ENCODE results near the gene PLIN3. TPM values are rescaled to one million over a fixed set of nuclear protein-coding genes. Genes with fewer than 3 reads are reported as not detected.

Gene PLIN3
- total and polyA plus RNA-seq, 2 experiments from 2014 or later = 38.0 to 59.9 TPM

DNA sequence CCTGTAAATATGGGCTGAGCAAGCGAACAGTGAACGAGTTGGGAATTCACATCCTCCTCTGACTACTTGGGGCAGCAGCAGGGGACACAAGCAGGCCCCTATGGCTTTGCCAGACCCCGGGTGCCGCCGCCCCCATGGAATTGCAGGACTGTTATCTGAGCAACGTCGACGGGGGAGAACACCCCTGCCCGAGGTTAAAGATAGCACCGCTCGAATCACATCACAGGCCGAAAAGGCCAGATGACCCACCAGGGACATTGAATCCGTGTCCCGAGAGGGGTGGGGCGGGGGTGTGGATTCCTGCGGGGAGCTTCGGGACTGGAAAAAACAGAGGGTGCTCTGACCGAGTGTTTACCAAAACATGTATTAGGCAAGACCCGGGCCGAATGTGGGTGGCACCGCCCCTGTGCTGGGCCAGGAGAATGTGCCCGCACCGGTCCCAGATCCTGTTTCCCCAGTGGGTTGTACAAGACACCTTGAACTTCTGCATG lies 66.8 kb downstream of the PLIN3 start:
- peaks cover 7% of the 10 kb centered on the region; the same call in 1 of the 3 replicates for H3K9me3 Mint-ChIP-seq
- no peaks in the 10 kb centered on the region for H3K36me3 ChIP-seq (ENCODE audit: insufficient read depth)
- TF ChIP-seq JUNB (IDR thresholded peaks at IDR 0.05; ENCODE audit: unreplicated experiment) = no peak
- TF ChIP-seq ZNF331 (CRISPR knock-in tag; IDR thresholded peaks at IDR 0.05; ENCODE audit: low read depth) = no peak
- TF ChIP-seq STAT1 (IDR thresholded peaks at IDR 0.05; ENCODE audit: unreplicated experiment) = no peak
- no peak for TF ChIP-seq EZH2phosphoT487 (IDR thresholded peaks at IDR 0.05; ENCODE audit: unreplicated experiment)
- no peak for TF ChIP-seq POLR2AphosphoS5 (IDR thresholded peaks at IDR 0.05; ENCODE audit: low read depth)
- TF ChIP-seq, protein P1, sequence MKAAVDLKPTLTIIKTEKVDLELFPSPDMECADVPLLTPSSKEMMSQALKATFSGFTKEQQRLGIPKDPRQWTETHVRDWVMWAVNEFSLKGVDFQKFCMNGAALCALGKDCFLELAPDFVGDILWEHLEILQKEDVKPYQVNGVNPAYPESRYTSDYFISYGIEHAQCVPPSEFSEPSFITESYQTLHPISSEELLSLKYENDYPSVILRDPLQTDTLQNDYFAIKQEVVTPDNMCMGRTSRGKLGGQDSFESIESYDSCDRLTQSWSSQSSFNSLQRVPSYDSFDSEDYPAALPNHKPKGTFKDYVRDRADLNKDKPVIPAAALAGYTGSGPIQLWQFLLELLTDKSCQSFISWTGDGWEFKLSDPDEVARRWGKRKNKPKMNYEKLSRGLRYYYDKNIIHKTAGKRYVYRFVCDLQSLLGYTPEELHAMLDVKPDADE (IDR thresholded peaks at IDR 0.05) = no peak
- ATAC-seq = no peak
- H3K27ac Mint-ChIP-seq = no peak overlapping the region
- no peak overlapping the region for H3K4me3 ChIP-seq
- DNase-seq (ENCODE audit: low spot score) = no peak
- peaks cover 33% of the 10 kb centered on the region for H3K36me3 Mint-ChIP-seq (ENCODE audit: low read depth)
- H3K27ac ChIP-seq (ENCODE audit: low read depth) = no peak overlapping the region
- H3K4me2 ChIP-seq = no peak overlapping the region
- H3K27me3 Mint-ChIP-seq (ENCODE audit: insufficient read depth, low read depth, poor library complexity) = peaks cover 8% of the 10 kb centered on the region
- H4K20me1 ChIP-seq (replicated peaks; ENCODE audit: insufficient read depth) = no peaks in the 10 kb centered on the region
- peaks cover 7% of the 10 kb centered on the region; the same call in 1 of the 2 replicates for H3K79me2 ChIP-seq (replicated peaks; ENCODE audit: insufficient read depth)
- no peaks in the 10 kb centered on the region for H3F3A ChIP-seq (replicated peaks; ENCODE audit: low read depth)
- H3K4me1 Mint-ChIP-seq = no peaks in the 10 kb centered on the region
- H3K4me1 ChIP-seq (ENCODE audit: insufficient read depth) = no peaks in the 10 kb centered on the region
- H3K4me3 Mint-ChIP-seq = no peak overlapping the region
- H2AFZ ChIP-seq = no peak overlapping the region
- H3K27me3 ChIP-seq (ENCODE audit: insufficient read depth) = no peaks in the 10 kb centered on the region
- no peaks in the 10 kb centered on the region for H3K9me2 ChIP-seq (ENCODE audit: insufficient read depth)

DNA sequence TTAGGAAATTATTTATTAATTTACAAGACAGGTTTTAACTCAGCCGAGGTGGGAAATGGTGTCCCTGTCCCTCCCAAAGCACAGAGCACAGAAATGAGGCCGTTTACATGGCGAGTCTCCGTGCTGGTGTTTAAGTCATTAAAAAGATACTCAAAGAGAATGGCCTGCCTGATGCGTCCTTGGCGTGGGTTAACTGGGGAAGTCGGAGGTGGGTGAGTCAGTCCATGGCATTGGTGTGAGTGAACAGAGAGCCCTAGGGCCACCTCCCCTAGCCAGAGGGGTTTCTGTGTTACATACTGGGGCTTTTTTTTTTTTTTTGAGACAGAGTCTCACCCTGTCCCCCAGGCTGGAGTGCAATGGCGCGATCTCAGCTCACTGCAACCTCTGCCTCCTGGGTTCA lies 72.1 kb downstream of the PLIN3 start:
- peaks cover 7% of the 10 kb centered on the region; the same call in 1 of the 3 replicates for H3K9me3 Mint-ChIP-seq
- H3K27me3 Mint-ChIP-seq (ENCODE audit: insufficient read depth, low read depth, poor library complexity) = peaks cover 14% of the 10 kb centered on the region
- DNase-seq (ENCODE audit: low spot score) = no peak
- no peaks in the 10 kb centered on the region for H4K20me1 ChIP-seq (replicated peaks; ENCODE audit: insufficient read depth)
- H3K79me2 ChIP-seq (replicated peaks; ENCODE audit: insufficient read depth) = peaks cover 35% of the 10 kb centered on the region
- TF ChIP-seq POLR2AphosphoS5 (IDR thresholded peaks at IDR 0.05; ENCODE audit: low read depth) (no peak), JUNB (IDR thresholded peaks at IDR 0.05; ENCODE audit: unreplicated experiment) (no peak), ZNF114 (CRISPR knock-in tag; IDR thresholded peaks at IDR 0.05) (no peak), ZNF331 (CRISPR knock-in tag; IDR thresholded peaks at IDR 0.05; ENCODE audit: low read depth) (no peak), CREB1 (CRISPR knock-in tag; IDR thresholded peaks at IDR 0.05; ENCODE audit: low read depth) (no peak), STAT1 (IDR thresholded peaks at IDR 0.05; ENCODE audit: unreplicated experiment) (no peak)
- TF ChIP-seq, protein P2, sequence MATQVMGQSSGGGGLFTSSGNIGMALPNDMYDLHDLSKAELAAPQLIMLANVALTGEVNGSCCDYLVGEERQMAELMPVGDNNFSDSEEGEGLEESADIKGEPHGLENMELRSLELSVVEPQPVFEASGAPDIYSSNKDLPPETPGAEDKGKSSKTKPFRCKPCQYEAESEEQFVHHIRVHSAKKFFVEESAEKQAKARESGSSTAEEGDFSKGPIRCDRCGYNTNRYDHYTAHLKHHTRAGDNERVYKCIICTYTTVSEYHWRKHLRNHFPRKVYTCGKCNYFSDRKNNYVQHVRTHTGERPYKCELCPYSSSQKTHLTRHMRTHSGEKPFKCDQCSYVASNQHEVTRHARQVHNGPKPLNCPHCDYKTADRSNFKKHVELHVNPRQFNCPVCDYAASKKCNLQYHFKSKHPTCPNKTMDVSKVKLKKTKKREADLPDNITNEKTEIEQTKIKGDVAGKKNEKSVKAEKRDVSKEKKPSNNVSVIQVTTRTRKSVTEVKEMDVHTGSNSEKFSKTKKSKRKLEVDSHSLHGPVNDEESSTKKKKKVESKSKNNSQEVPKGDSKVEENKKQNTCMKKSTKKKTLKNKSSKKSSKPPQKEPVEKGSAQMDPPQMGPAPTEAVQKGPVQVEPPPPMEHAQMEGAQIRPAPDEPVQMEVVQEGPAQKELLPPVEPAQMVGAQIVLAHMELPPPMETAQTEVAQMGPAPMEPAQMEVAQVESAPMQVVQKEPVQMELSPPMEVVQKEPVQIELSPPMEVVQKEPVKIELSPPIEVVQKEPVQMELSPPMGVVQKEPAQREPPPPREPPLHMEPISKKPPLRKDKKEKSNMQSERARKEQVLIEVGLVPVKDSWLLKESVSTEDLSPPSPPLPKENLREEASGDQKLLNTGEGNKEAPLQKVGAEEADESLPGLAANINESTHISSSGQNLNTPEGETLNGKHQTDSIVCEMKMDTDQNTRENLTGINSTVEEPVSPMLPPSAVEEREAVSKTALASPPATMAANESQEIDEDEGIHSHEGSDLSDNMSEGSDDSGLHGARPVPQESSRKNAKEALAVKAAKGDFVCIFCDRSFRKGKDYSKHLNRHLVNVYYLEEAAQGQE (IDR thresholded peaks at IDR 0.05; ENCODE audit: unreplicated experiment) = no peak
- TF ChIP-seq, protein P3, sequence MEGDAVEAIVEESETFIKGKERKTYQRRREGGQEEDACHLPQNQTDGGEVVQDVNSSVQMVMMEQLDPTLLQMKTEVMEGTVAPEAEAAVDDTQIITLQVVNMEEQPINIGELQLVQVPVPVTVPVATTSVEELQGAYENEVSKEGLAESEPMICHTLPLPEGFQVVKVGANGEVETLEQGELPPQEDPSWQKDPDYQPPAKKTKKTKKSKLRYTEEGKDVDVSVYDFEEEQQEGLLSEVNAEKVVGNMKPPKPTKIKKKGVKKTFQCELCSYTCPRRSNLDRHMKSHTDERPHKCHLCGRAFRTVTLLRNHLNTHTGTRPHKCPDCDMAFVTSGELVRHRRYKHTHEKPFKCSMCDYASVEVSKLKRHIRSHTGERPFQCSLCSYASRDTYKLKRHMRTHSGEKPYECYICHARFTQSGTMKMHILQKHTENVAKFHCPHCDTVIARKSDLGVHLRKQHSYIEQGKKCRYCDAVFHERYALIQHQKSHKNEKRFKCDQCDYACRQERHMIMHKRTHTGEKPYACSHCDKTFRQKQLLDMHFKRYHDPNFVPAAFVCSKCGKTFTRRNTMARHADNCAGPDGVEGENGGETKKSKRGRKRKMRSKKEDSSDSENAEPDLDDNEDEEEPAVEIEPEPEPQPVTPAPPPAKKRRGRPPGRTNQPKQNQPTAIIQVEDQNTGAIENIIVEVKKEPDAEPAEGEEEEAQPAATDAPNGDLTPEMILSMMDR (conservative IDR thresholded peaks at IDR 0.05; ENCODE audit: low read depth in 2 of 2) = no peak
- TF ChIP-seq, protein P1 (IDR thresholded peaks at IDR 0.05) = no peak
- no peak overlapping the region for H3K27ac ChIP-seq (ENCODE audit: low read depth)
- H3K4me2 ChIP-seq = no peak overlapping the region
- H3K36me3 ChIP-seq (ENCODE audit: insufficient read depth) = no peaks in the 10 kb centered on the region
- no peaks in the 10 kb centered on the region for H3K27me3 ChIP-seq (ENCODE audit: insufficient read depth)
- H3K9me2 ChIP-seq (ENCODE audit: insufficient read depth) = no peaks in the 10 kb centered on the region
- peaks cover 3% of the 10 kb centered on the region; the same call in 1 of the 2 replicates for H3K4me1 ChIP-seq (ENCODE audit: insufficient read depth)
- no peak overlapping the region for H2AFZ ChIP-seq
- H3F3A ChIP-seq (replicated peaks; ENCODE audit: low read depth) = no peaks in the 10 kb centered on the region
- peaks cover 7% of the 10 kb centered on the region; the same call in 2 of the 3 replicates for H3K4me1 Mint-ChIP-seq
- H3K4me3 Mint-ChIP-seq = no peak overlapping the region
- H3K27ac Mint-ChIP-seq = no peak overlapping the region
- H3K4me3 ChIP-seq = no peak overlapping the region
- ATAC-seq = no peak
- H3K36me3 Mint-ChIP-seq (ENCODE audit: low read depth) = peaks cover 68% of the 10 kb centered on the region

Data from GM23338 (cell line).